NB4 (cell line): ENCODE measurements around the gene ATG9B.
A peak's percentile ranks its signal among the peaks of the same experiment; 100 is the strongest.

Experiments used
- DNase-seq: peaks from one replicate; pipeline ENCODE4 v3.0.0; 2010; ENCODE audit warnings: low read depth
- H3K4me3 ChIP-seq: one replicate; pipeline ENCODE4 v1.5.1; 2011; ENCODE audit warnings: mild to moderate bottlenecking, low read depth, low read length, moderate library complexity
- MYC ChIP-seq: IDR thresholded peaks from 2 replicates; pipeline ENCODE4 v1.6.1; 2011; ENCODE audit warnings: low read depth, low read length
- POLR2A ChIP-seq: IDR thresholded peaks from 2 replicates; pipeline ENCODE4 v1.6.1; 2011; ENCODE audit warnings: mild to moderate bottlenecking; ENCODE audit not compliant: insufficient read length; ENCODE audit errors: extremely low read depth
- TF ChIP-seq, protein P1 (sequence below): IDR thresholded peaks from one replicate; pipeline ENCODE4 v1.5.1; 2012; ENCODE audit warnings: low read depth, low read length
- TF ChIP-seq, protein P2 (sequence below): IDR thresholded peaks from 2 replicates; pipeline ENCODE4 v1.6.1; 2011; ENCODE audit warnings: low read depth, low read length

Gene ATG9B

DNA sequence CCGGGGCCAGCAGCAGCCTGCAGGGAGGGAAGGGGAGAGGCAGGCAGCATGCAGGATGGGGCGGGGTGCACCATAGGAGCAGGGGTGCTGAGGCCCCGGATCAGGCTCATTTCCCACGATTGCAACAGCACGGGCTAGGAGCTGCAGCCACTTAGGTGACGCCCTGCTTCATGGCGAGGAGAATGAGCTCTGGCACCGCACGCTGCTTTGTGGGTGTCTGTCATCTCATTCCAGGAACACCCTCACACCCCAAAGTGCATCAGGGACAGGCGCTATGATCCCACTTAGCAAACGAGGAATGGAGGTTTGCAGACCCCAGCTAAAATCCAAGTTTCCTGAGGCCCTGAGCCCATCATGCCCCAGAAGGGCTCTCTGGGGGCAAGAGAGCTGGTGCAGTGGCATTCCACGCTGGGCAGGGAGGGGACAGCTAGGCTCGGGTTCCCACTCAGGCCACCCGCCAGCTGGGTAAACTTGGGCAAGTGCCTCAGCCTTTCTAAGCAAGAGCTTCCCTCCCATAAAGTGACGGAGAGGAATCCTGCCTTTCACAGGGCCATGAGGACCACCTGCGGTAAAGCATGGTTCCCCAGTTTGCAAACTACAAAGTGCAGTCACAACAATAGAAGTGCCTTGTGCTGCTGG lies 55.4 kb downstream of the ATG9B start:
- no peak overlapping the region for H3K4me3 ChIP-seq
- DNase-seq: peak; percentile 58
- TF ChIP-seq, protein P1, sequence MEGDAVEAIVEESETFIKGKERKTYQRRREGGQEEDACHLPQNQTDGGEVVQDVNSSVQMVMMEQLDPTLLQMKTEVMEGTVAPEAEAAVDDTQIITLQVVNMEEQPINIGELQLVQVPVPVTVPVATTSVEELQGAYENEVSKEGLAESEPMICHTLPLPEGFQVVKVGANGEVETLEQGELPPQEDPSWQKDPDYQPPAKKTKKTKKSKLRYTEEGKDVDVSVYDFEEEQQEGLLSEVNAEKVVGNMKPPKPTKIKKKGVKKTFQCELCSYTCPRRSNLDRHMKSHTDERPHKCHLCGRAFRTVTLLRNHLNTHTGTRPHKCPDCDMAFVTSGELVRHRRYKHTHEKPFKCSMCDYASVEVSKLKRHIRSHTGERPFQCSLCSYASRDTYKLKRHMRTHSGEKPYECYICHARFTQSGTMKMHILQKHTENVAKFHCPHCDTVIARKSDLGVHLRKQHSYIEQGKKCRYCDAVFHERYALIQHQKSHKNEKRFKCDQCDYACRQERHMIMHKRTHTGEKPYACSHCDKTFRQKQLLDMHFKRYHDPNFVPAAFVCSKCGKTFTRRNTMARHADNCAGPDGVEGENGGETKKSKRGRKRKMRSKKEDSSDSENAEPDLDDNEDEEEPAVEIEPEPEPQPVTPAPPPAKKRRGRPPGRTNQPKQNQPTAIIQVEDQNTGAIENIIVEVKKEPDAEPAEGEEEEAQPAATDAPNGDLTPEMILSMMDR: no peak
- TF ChIP-seq MYC (no peak), POLR2A (no peak)
- TF ChIP-seq, protein P2, sequence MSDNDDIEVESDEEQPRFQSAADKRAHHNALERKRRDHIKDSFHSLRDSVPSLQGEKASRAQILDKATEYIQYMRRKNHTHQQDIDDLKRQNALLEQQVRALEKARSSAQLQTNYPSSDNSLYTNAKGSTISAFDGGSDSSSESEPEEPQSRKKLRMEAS: no peak

DNA sequence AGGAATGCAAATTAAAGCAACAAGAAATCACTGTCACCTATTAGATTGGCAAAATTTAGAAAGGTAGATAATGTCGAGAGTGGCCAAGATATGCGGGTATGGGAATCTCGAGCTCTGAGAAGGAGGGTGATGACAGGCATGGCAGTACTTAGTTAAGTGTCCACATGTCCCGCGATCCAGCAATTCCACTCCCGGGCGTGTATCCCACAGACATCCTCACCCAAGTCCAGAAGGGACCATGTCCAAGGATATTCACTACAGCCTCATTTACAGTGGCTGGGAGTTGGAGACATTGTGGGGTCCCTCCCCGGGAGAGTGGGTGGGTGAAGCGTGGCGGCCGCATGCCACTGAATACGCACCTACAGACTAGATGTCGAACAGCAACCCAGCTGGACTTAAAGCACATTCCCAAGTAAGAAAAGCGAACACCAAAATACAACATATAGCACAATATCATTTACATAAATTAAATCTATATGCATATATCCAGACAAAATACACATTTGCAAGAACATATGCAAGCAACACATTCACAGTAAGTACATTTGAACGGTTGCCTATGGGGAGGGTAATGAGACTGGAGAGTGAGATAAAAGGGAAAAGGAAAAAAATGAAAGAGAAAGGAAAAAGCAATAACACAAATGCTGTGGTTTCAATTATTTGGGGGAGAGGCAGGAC lies 56.1 kb downstream of the ATG9B start:
- H3K4me3 ChIP-seq: no peak overlapping the region
- DNase-seq: no peak
- TF ChIP-seq, protein P2: no peak
- TF ChIP-seq, protein P1: no peak
- TF ChIP-seq POLR2A (no peak), MYC (no peak)

DNA sequence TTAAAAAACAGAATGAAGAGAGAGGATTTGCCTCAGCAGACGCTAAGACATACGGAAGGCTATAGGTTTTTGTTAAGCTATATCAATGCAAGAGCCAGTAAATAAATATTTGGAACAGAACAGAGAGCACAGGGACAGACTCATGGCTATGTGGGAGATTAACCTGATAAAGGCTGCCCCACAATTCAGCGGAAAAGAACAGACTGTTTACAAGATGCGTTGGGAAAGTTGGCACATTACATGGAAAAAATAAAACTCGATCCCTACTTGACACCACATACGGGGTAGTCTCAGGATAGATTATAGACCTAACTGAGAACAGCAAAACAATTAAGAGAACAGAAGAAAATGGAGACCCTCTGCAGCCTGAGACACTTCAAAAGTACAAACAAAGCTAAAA lies 56.9 kb downstream of the ATG9B start:
- no peak overlapping the region for H3K4me3 ChIP-seq
- TF ChIP-seq, protein P1: no peak
- TF ChIP-seq, protein P2: no peak
- TF ChIP-seq MYC (no peak), POLR2A (no peak)
- DNase-seq: no peak

DNA sequence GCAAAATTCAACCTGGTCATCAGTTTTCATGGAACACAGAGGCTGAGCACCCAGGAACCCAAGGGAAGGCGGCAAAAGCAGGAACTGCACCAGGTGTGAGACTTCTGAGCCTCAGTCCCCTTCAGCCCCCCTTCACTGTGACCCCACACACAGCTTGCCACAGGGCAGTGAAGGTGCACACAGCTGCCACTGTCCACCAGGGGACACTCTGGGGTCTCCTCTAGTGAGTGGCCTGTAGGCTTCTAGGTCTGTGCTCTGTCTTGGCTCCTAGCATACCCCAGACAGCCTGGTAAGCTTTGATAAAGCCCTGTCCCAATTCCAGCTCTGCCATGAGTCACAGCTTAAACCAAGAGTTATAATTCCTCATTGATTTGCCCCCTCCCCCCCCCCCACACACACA lies 58.3 kb downstream of the ATG9B start:
- H3K4me3 ChIP-seq: no peak overlapping the region
- TF ChIP-seq, protein P2: no peak
- TF ChIP-seq, protein P1: peak; percentile 42
- peak; percentile 47 for DNase-seq

DNA sequence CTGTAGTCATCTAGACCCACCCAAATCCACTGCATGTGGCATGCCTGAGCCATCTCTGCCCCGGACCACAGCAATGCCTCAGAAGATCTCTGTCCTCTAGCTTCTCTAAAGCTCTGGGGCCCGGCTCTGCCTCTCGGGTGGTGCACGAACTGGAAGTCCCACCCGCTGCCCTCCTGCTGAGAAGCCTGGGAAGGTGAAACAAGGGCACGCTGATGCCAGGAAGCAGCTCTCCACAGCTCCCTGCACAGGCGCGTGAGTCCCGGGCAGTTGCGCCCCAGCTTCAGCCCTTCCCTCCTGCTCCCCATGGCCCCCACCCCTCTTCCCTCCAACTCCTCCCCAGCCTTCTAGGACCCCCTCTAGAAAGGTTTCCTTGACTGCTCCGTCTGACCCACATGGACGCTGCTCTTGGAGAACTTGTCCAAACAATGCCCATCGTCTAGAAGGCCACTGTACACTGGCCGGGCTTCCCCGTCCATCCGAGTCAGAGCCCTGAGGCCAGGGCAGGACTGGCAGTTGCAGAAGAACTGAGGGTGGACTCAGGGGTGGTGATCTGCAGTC lies 58.9 kb downstream of the ATG9B start:
- TF ChIP-seq, protein P2: no peak
- TF ChIP-seq, protein P1: no peak
- TF ChIP-seq MYC (no peak), POLR2A (no peak)
- peak; percentile 34 for DNase-seq
- no peak overlapping the region for H3K4me3 ChIP-seq
